Epithelial cell of alveolus of lung (primary cell): Measurements from ENCODE around the gene CHRNE. TPM values are rescaled to one million over a fixed set of nuclear protein-coding genes. Genes with fewer than 3 reads are reported as not detected.

Experiments used
- total RNA-seq: library from RNA; depleted of rRNA; stranded (reverse); fragments of >200 nt; gene quantifications from 2 replicates; pipeline ENCODE4 v1.2.1, GENCODE V29; 2015

The CHRNE gene
- total RNA-seq: 0.39 TPM in 1 of 2 replicates, not detected in the other

DNA sequence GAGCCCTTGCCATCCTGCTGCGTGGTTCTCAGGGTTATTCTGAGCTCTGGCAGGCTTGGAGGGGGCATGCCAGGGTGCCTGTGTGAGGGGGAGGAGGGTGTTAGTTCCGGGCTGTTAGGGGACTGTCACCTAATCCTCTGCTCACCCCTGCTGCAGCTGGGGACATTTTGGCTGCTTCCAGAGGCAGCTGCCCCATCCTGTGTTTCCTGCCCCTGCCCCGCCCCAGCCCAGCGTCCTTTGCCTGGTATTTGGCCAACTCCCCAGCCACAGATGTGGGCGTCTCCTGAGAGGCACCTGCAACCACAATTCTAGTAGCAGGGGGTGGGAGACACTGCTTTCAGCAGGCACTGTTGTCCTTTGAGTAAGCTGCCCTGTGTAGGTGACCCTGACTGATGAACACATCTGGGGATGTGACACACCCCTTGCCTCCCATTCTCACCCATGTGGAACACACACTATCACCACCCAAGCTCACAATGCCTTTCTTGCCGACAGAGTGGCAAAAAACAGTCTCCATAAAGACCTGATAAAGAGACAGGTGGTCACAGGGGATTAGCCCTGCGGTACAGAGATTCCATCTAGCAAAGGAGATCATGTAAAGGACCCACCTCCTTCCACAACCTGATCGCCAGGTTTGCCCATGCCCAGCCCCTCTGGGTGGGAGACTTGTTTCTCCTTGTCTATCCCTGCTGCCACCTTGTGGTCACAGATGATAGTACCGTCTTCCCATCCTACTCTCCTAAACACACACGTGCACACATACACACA lies at the start of gene CHRNE:
TSS of gene CHRNE (minus strand) at position 48 of the 768 bp plus-strand sequence. CDS start at position 13, 35 bp downstream.

DNA sequence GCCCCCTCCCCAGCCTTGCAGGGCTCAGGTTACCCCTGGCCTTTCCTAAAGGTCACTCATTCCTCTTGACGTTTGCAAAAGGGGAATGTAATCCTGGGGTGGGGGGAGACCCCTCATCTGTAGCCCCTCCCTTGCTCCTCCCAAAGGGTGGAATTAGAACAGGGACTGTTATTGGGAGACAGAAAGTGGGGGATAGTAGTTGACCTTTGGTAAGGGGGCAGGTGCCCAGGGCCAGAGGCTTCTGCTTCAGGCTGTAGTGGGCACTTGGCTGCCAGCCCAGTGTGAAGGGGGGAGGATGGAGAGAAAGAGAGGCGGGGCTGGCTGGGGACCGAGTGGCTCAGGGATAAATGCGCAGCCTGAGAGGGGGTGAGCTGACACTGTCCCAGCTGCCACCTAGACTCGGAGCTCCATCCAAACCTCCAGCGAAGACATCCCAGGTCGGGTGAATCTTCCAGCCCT lies 47.9 kb upstream of the CHRNE start, which contains the start of gene ENO3:
TSS of gene ENO3 (plus strand) at position 374 of the 459 bp plus-strand sequence. CDS start 711 bp downstream, outside the sequence.

GRCh38 chr17:4948166-4948930 lies 45.5 kb upstream of the CHRNE start, which contains the start of gene PFN1:
Gene PFN1, minus strand, starts transcription at chr17:4948530. Its CDS starts 136 bp downstream, at chr17:4948394.

DNA sequence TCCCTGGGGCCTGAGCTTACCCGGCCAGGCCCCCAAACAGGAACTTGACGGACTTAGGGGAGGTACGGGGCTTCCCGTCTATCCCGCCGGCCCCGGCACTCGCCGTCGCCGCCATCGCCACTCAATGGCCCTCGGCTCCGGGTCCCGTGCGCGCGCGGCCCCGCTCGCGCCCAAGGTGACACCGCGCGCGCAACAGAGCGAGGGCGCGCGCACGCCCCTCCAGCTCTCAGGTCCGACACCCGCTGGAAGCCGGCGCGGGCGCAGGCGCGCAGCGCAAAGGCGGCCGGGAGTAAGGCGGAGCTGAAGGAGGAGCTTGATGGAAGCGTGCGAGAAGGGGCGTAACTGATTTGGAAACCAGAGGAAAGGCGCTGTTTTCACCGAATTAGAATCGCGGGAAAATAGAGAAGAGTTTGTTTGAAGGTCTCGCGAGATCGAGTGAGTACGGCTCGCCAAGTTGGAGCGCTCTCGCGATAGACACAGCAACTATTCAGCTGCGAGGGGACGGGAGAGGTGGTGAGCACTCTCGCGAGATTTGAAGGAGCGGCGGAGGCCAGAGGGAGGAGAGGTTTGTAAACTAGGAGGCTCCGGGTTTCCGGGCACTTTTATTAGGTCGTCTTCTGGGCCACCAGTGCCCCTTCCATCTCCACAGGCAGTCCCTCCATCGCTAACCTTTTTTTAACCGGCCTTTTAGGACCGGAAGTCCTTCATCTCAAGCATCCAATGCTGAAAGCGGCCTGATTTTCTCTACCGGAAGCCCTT lies 37.1 kb upstream of the CHRNE start, which contains the start of the genes RNF167 and SLC25A11:
TSS of gene RNF167 (plus strand) at position 473 of the 759 bp plus-strand sequence. CDS start 642 bp downstream, outside the sequence.
TSS of gene SLC25A11 (minus strand) at position 251 of the 759 bp plus-strand sequence. CDS start at position 115, 136 bp downstream.

DNA sequence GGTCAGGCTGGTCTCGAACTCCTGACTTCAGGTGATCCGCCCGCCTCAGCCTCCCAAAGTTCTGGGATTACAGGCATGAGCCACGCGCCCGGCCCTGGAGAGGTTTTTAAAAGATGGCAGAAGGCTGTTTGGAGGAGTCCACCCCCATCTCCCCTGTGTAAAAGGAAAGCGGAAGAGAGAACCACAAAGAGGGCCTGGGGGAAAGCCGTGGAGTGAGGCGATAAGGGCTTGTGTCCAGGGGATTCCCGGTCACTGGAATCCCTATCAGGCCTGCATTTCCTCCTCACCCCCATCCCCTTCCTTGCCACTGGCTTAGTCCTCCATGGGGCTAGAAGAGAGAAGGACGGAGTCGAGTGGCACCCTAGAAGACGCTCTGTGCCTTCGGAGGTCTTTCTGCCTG lies 29.1 kb upstream of the CHRNE start, which contains the start of gene GP1BA:
TSS of gene GP1BA (plus strand) at position 315 of the 400 bp plus-strand sequence. CDS start 328 bp downstream, outside the sequence.

GRCh38 chr17:4899341-4900230 lies 3.3 kb downstream of the CHRNE start, which contains the start of gene C17orf107:
Gene C17orf107, plus strand, starts transcription at chr17:4899536. Its CDS starts 227 bp downstream, at chr17:4899763.

Other genes starting within 250 kb of the CHRNE start
- 31.0 and 33.6 TPM in 2 replicates for gene PELP1, start 199.0 kb downstream of the CHRNE start, total RNA-seq
- 8.4 and 14.3 TPM in 2 replicates for gene ARRB2, start 192.5 kb downstream of the CHRNE start, total RNA-seq
- 8.9 and 18.6 TPM in 2 replicates for gene MED11, start 171.7 kb downstream of the CHRNE start, total RNA-seq
- gene ZMYND15, start 163.3 kb downstream of the CHRNE start, total RNA-seq: 0.72 TPM in 1 of 2 replicates, not detected in the other
- 0.24 and 1.4 TPM in 2 replicates for gene CXCL16, start 163.2 kb downstream of the CHRNE start, total RNA-seq
- gene TM4SF5, start 131.2 kb downstream of the CHRNE start, total RNA-seq: not detected in 2 replicates
- gene VMO1, start 116.7 kb downstream of the CHRNE start, total RNA-seq: not detected in 2 replicates
- gene GLTPD2, start 114.1 kb downstream of the CHRNE start, total RNA-seq: not detected in 2 replicates
- gene PSMB6, start 106.9 kb downstream of the CHRNE start, total RNA-seq: 133 and 309 TPM in 2 replicates
- 11.8 and 17.2 TPM in 2 replicates for gene PLD2, start 95.9 kb downstream of the CHRNE start, total RNA-seq
- 17.5 and 26.3 TPM in 2 replicates for gene MINK1, start 69.8 kb downstream of the CHRNE start, total RNA-seq
- gene C17orf107, start 3.6 kb downstream of the CHRNE start, total RNA-seq: 0.80 and 7.0 TPM in 2 replicates
- gene GP1BA, start 29.2 kb upstream of the CHRNE start, total RNA-seq: not detected in 2 replicates
- 52.3 and 67.7 TPM in 2 replicates for gene SLC25A11, start 36.9 kb upstream of the CHRNE start, total RNA-seq
- 42.0 and 53.0 TPM in 2 replicates for gene RNF167, start 37.2 kb upstream of the CHRNE start, total RNA-seq
- gene PFN1, start 45.4 kb upstream of the CHRNE start, total RNA-seq: 668 and 1,703 TPM in 2 replicates
- gene ENO3, start 48.0 kb upstream of the CHRNE start, total RNA-seq: 2.6 and 17.2 TPM in 2 replicates
- gene SPAG7, start 64.7 kb upstream of the CHRNE start, total RNA-seq: 59.9 and 68.7 TPM in 2 replicates
- 8.9 and 20.3 TPM in 2 replicates for gene CAMTA2, start 84.6 kb upstream of the CHRNE start, total RNA-seq
- gene INCA1, start 94.4 kb upstream of the CHRNE start, total RNA-seq: 0.32 and 0.39 TPM in 2 replicates
- gene KIF1C, start 94.9 kb upstream of the CHRNE start, total RNA-seq: 28.3 and 33.7 TPM in 2 replicates
- gene SLC52A1, start 132.3 kb upstream of the CHRNE start, total RNA-seq: not detected in 2 replicates
- gene ZFP3, start 175.4 kb upstream of the CHRNE start, total RNA-seq: 1.0 and 1.3 TPM in 2 replicates
- gene ZNF232, start 208.8 kb upstream of the CHRNE start, total RNA-seq: 6.9 and 12.4 TPM in 2 replicates
- gene USP6, start 212.9 kb upstream of the CHRNE start, total RNA-seq: 0.24 TPM in 1 of 2 replicates, not detected in the other